Activated CD4-positive, CD25-positive, alpha-beta regulatory T cell treated with anti-CD3 and anti-CD28 coated beads, Interleukin-2, amount 50 U/mL, for 16 hours (primary cell): ENCODE measurements around the gene RNF25.

Experiments used
- DNase-seq: peaks from one replicate; pipeline ENCODE4 v3.0.0-alpha.2; 2020; ENCODE audit warnings: low read depth, low spot score

Gene RNF25

GRCh38 chr2:218623366-218623705, 48.5 kb downstream of the RNF25 start:
- DNase-seq, result no peak

- no peak for DNase-seq
Measured at GRCh38 chr2:218622606-218623365, 49.0 kb downstream of the RNF25 start.

GRCh38 chr2:218621007-218621406, 50.8 kb downstream of the RNF25 start:
- DNase-seq, result no peak

- DNase-seq, result no peak
Measured at GRCh38 chr2:218618102-218618860, 53.5 kb downstream of the RNF25 start.

- DNase-seq, result no peak
Measured at GRCh38 chr2:218615868-218616315, 55.9 kb downstream of the RNF25 start.
